K562 (cell line): Measurements from ENCODE around the gene GSTO2. TPM values are rescaled to one million over a fixed set of nuclear protein-coding genes. Genes with fewer than 3 reads are reported as not detected.

Experiments
- ATAC-seq: fragments of 200-7000 bp; cut with Tn5 transposase; 3 replicates; pipeline ENCODE4 v1.9.1; 2020; ENCODE audit warnings: moderate library complexity
- BruUV-seq: library from RNA; stranded (reverse); fragments of 400-500 nt; replicated peaks from 2 replicates; lab custom pipeline; 2021; lab: Mats Ljungman, UMichigan
- CTCF ChIA-PET: fragments of 300-600 bp; formaldehyde crosslinking; extraction: SDS; loops from one replicate; lab custom pipeline; 2021; ENCODE audit warnings: low intra/inter-chr PET ratio; lab: Yijun Ruan, JAX
- POLR2A ChIA-PET: fragments of 300-600, 350-650 bp; sonication (Branson Sonifier 250); formaldehyde crosslinking; extraction: SDS; loops from one replicate; lab custom pipeline; 2021; ENCODE audit warnings: antibody characterized with exemption, inconsistent platforms; lab: Yijun Ruan, JAX
- DNase-seq, 4 experiments: peaks; one replicate each; pipeline versions ENCODE4 v3.0.0 to v3.0.0-alpha.2; 2011 to 2018; ENCODE audit warnings: low spot score in 3 of 4, mixed read lengths in 3 of 4; ENCODE audit errors: extremely low read depth in 1 of 4
- FAIRE-seq: peaks from 2 replicates; lab custom pipeline; 2011; peaks lifted over from hg19 to GRCh38; lab: Jason Lieb, UNC
- H2AFZ ChIP-seq: 2 replicates; pipeline ENCODE4 v1.6.0; 2011; ENCODE audit warnings: low read depth, low read length, control low read depth, inconsistent platforms
- H3K27ac ChIP-seq: fragments of 200-600 bp; 3 replicates; pipeline ENCODE4 v1.8.0; 2011; ENCODE audit warnings: low read depth, mild to moderate bottlenecking, control low read depth, inconsistent platforms, low read length, moderate library complexity, mixed read lengths; ENCODE audit errors: extremely low read depth
- H3K27me3 ChIP-seq, 2 experiments: fragments of 300-600 bp in 1 of 2; 2 replicates in 1 of 2; 3 replicates in 1 of 2; pipeline versions ENCODE4 v1.6.0 to v1.8.0; 2011; ENCODE audit warnings: inconsistent platforms in 2 of 2, low read length in 2 of 2, mild to moderate bottlenecking in 1 of 2, mixed read lengths in 1 of 2, moderate library complexity in 1 of 2; ENCODE audit not compliant: control insufficient read depth in 2 of 2, insufficient read depth in 2 of 2
- H3K36me3 ChIP-seq: fragments of 300-600 bp; 3 replicates; pipeline ENCODE4 v1.8.0; 2011; ENCODE audit warnings: mild to moderate bottlenecking, low read length, inconsistent platforms; ENCODE audit not compliant: control insufficient read depth, insufficient read depth
- H3K4me1 ChIP-seq, 2 experiments: fragments of 200-600 bp in 1 of 2; replicated peaks in 1 of 2; 2 replicates in 1 of 2; 3 replicates in 1 of 2; pipeline versions ENCODE4 v1.5.1 to v1.8.0; 2011; ENCODE audit warnings: inconsistent platforms in 2 of 2, low read length in 2 of 2, mild to moderate bottlenecking in 1 of 2, mixed read lengths in 1 of 2, moderate library complexity in 1 of 2; ENCODE audit not compliant: control insufficient read depth in 2 of 2, insufficient read depth in 2 of 2
- H3K4me2 ChIP-seq: 2 replicates; pipeline ENCODE4 v1.6.1; 2011; ENCODE audit warnings: low read length, control low read depth, inconsistent platforms, mixed read lengths; ENCODE audit not compliant: insufficient read depth
- H3K4me3 ChIP-seq: fragments of 200-600 bp; sonication (generic), shearing (Covaris generic); 2 replicates; pipeline ENCODE4 v1.5.1; 2016; ENCODE audit warnings: control low read depth, inconsistent platforms
- H3K79me2 ChIP-seq: fragments of 200-600 bp; 3 replicates; pipeline ENCODE4 v1.8.0; 2011; ENCODE audit warnings: low read length, inconsistent platforms; ENCODE audit not compliant: control insufficient read depth, insufficient read depth
- H3K9ac ChIP-seq, 2 experiments: 2 replicates each; pipeline versions ENCODE4 v1.6.0 to v1.6.1; 2011; ENCODE audit warnings: low read depth in 2 of 2, low read length in 2 of 2, control low read depth in 1 of 2, inconsistent platforms in 1 of 2, mild to moderate bottlenecking in 1 of 2, mixed read lengths in 1 of 2; ENCODE audit not compliant: insufficient read depth in 1 of 2
- H3K9me1 ChIP-seq: one replicate; pipeline ENCODE4 v1.6.0; 2011; ENCODE audit warnings: inconsistent platforms, mild to moderate bottlenecking, low read length, moderate library complexity; ENCODE audit not compliant: control insufficient read depth, insufficient read depth
- H3K9me3 ChIP-seq: replicated peaks from 2 replicates; pipeline ENCODE4 v1.5.1; 2011; ENCODE audit warnings: low read depth, low read length, inconsistent platforms; ENCODE audit not compliant: control insufficient read depth, insufficient read depth
- H4K20me1 ChIP-seq: replicated peaks from 2 replicates; pipeline ENCODE4 v1.6.1; 2011; ENCODE audit warnings: low read length, inconsistent platforms, mixed read lengths; ENCODE audit not compliant: control insufficient read depth, insufficient read depth
- ATF1 ChIP-seq, 2 experiments: fragments of 450-650 bp in 1 of 2; IDR thresholded peaks; 2 replicates each; pipeline ENCODE4 v1.6.1; 2016; ENCODE audit warnings: missing compliant biosample characterization in 1 of 2, missing genetic modification characterization in 1 of 2
- CREB1 ChIP-seq, 2 experiments: sonication (generic) in 1 of 2; formaldehyde crosslinking in 1 of 2; IDR thresholded peaks; 2 replicates each; pipeline versions ENCODE4 v1.6.1 to v1.8.0; 2012 to 2022; ENCODE audit warnings: inconsistent platforms in 1 of 2, mild to moderate bottlenecking in 1 of 2, missing genetic modification reagents in 1 of 2, moderate library complexity in 1 of 2
- CREM ChIP-seq: IDR thresholded peaks from 2 replicates; pipeline ENCODE4 v1.6.1; 2014; ENCODE audit warnings: antibody characterized with exemption, low read depth
- EP400 ChIP-seq: fragments of 450-650 bp; IDR thresholded peaks from 2 replicates; pipeline ENCODE4 v1.6.1; 2017; ENCODE audit warnings: antibody characterized with exemption, mild to moderate bottlenecking, moderate library complexity
- ETV1 ChIP-seq: fragments of 450-650 bp; conservative IDR thresholded peaks from 2 replicates; pipeline ENCODE4 v1.6.1; 2016; ENCODE audit warnings: missing genetic modification characterization, control low read depth, low read depth, missing compliant biosample characterization
- FOXA1 ChIP-seq: fragments of 450-650 bp; IDR thresholded peaks from 2 replicates; pipeline ENCODE4 v1.6.1; 2016; ENCODE audit warnings: mild to moderate bottlenecking, borderline replicate concordance
- HIVEP1 ChIP-seq: fragments of 250-450 bp; sonication (Bioruptor Pico); IDR thresholded peaks from 2 replicates; pipeline ENCODE4 v1.4.0; 2020; ENCODE audit warnings: mild to moderate bottlenecking
- MAFF ChIP-seq: IDR thresholded peaks from 2 replicates; pipeline ENCODE4 v1.6.1; 2012; ENCODE audit warnings: low read length, improper control_type of control experiment
- PHF8 ChIP-seq: fragments of 200-600 bp; sonication (generic); IDR thresholded peaks from 2 replicates; pipeline ENCODE4 v1.6.1; 2012; ENCODE audit warnings: mixed run types, mild to moderate bottlenecking, inconsistent platforms, low read length, moderate library complexity, borderline replicate concordance
- POLR3A ChIP-seq: IDR thresholded peaks from 2 replicates; pipeline ENCODE4 v1.6.1; 2011; ENCODE audit warnings: borderline replicate concordance, mild to moderate bottlenecking, moderate library complexity; ENCODE audit not compliant: insufficient read length, insufficient read depth; ENCODE audit errors: extremely low read depth
- RAD51 ChIP-seq: fragments of 450-650 bp; IDR thresholded peaks from 2 replicates; pipeline ENCODE4 v1.7.1; 2016; ENCODE audit warnings: low read depth, mild to moderate bottlenecking, borderline replicate concordance
- RERE ChIP-seq: sonication (generic); formaldehyde crosslinking; IDR thresholded peaks from 2 replicates; pipeline ENCODE4 v1.8.0; 2023; ENCODE audit warnings: missing genetic modification reagents, mild to moderate bottlenecking, borderline replicate concordance
- SIX5 ChIP-seq, 2 experiments: IDR thresholded peaks; 2 replicates each; pipeline ENCODE4 v1.6.1; 2011; ENCODE audit warnings: low read length in 2 of 2, borderline replicate concordance in 1 of 2, low read depth in 1 of 2, mild to moderate bottlenecking in 1 of 2, moderate library complexity in 1 of 2; ENCODE audit not compliant: insufficient read depth in 1 of 2
- ZBTB7A ChIP-seq: IDR thresholded peaks from 2 replicates; pipeline ENCODE4 v1.6.1; 2011; ENCODE audit warnings: low read depth, mild to moderate bottlenecking, low read length, moderate library complexity, borderline replicate concordance; ENCODE audit not compliant: control insufficient read depth
- ZNF766 ChIP-seq: fragments of 200-800 bp; sonication (Bioruptor generic); conservative IDR thresholded peaks from 2 replicates; pipeline ENCODE4 v1.6.1; 2016; ENCODE audit warnings: missing genetic modification characterization, missing compliant biosample characterization
- WGBS: fragments of 100-300 bp; shearing (Covaris generic); methylation state at CpG from one replicate; pipeline ENCODE4 v1.1.6; 2016; ENCODE audit warnings: low coverage, mixed read lengths; ENCODE audit not compliant: insufficient coverage; ENCODE audit errors: missing lambda C conversion rate; 5-methylcytosine and 5-hydroxymethylcytosine counted together
- in situ Hi-C: fragments of 300-500 bp; cut with MboI; formaldehyde crosslinking; loops from 4 replicates; pipeline ENCODE4 v1.15.0; 2018; ENCODE audit warnings: inconsistent platforms, mixed read lengths
- intact Hi-C: fragments of 100-400 bp; cut with micrococcal nuclease; formaldehyde crosslinking; loops from 2 replicates; pipeline ENCODE4 v1.14.2; 2022
- polyA plus RNA-seq, 8 experiments: library from polyadenylated mRNA; depleted of rRNA in 4 of 8; stranded (reverse) in 5 of 8; unstranded in 3 of 8; fragments of >200 nt; fragmentation: Nextera tagmentation in 2 of 8; fragmentation: Illumina TruSeq in 1 of 8; extraction: Ambion mirVana in 2 of 8; extraction: Trizol in 1 of 8; gene quantifications; 2 replicates each; pipeline versions ENCODE4 v1.2.1 to v1.2.3, GENCODE V29; 2011 to 2014; ENCODE audit warnings: inconsistent platforms in 1 of 8, missing spikeins in 1 of 8
- total RNA-seq, 7 experiments: library from RNA; depleted of rRNA in 6 of 7; stranded (reverse); fragments of >200 nt in 6 of 7; fragmentation: Illumina TruSeq in 2 of 7; extraction: Trizol in 2 of 7; gene quantifications; 2 replicates each; pipeline versions ENCODE4 v1.2.1 to v1.2.3, GENCODE V29; 2011 to 2021; ENCODE audit warnings: low replicate concordance in 1 of 7

Gene GSTO2
- total and polyA plus RNA-seq, 9 of the 15 experiments (the other 6 are each of a cell fraction or from before 2014, with no cell fraction given) = 0.18 to 1.8 (median 0.90) TPM

- intact Hi-C loops = no loop called here
- H3K27me3 ChIP-seq = no peaks in the 10 kb centered on the region
- no peaks in the 10 kb centered on the region for H3K9me3 ChIP-seq
- H3K4me2 ChIP-seq = peak overlapping the region; percentile 91
- peaks cover 59 to 76% of the 10 kb centered on the region in 2 experiments for H3K4me1 ChIP-seq
- ATAC-seq (peak; percentile 36), FAIRE-seq (peak; percentile 60), DNase-seq (peak; percentile 49 to 65 (median 54))
- ChIA-PET CTCF (no interaction called here), POLR2A (interaction anchor here (2.4 kb wide), 1 partner anchor 18 kb away, joined by 9 read pairs; no protein-coding TSS in a partner anchor)
- peaks cover 72% of the 10 kb centered on the region for H3K36me3 ChIP-seq
- H4K20me1 ChIP-seq = peaks cover 56% of the 10 kb centered on the region
- no peak overlapping the region for H2AFZ ChIP-seq
- no peaks in the 10 kb centered on the region for H3K9me1 ChIP-seq
- H3K27ac ChIP-seq = peak overlapping the region; percentile 69
- peaks cover 100% of the 10 kb centered on the region for H3K79me2 ChIP-seq
- in situ Hi-C loops = no loop called here
- H3K9ac ChIP-seq = peak overlapping the region; percentile 43 to 67; a peak in 3 of 4 replicates
- BruUV-seq = no TSS peak
- no peak overlapping the region; the same call in 1 of the 2 replicates for H3K4me3 ChIP-seq
- 19% methylated on average over 8 of the region's 13 CpGs for WGBS
- TF ChIP-seq ATF1 (CRISPR knock-in tag; IDR thresholded peaks at IDR 0.05) = no peak
- TF ChIP-seq ATF1 (tag; IDR thresholded peaks at IDR 0.05) = peak; percentile 87
- TF ChIP-seq CREM = peak; percentile 89
- no peak for TF ChIP-seq SIX5 (IDR thresholded peaks at IDR 0.05; ENCODE audit: borderline replicate concordance in 1 of 2, insufficient read depth in 1 of 2, low read depth in 1 of 2, low read length in 2 of 2)
- TF ChIP-seq PHF8 = no peak
- TF ChIP-seq ETV1 (tag) = 0 out of 2 replicates have a peak, but pooled peaks have one; percentile 22
- TF ChIP-seq MAFF = no peak
- no peak for TF ChIP-seq RAD51
- peak; percentile 91 for TF ChIP-seq CREB1 (IDR thresholded peaks at IDR 0.05)
- TF ChIP-seq CREB1 (CRISPR knock-in tag; IDR thresholded peaks at IDR 0.05) = peak; percentile 48; the same call in 1 of the 2 replicates
- TF ChIP-seq FOXA1 = no peak
- no peak for TF ChIP-seq ZNF766 (CRISPR knock-in tag)
- TF ChIP-seq HIVEP1 (CRISPR knock-in tag) = no peak
- TF ChIP-seq POLR3A = no peak
- TF ChIP-seq EP400 = 0 out of 2 replicates have a peak, but pooled peaks have one; percentile 1
- no peak for TF ChIP-seq RERE
- 0 out of 2 replicates have a peak, but pooled peaks have one; percentile 34 for TF ChIP-seq ZBTB7A
Observed at GRCh38 chr10:104333032-104333727, 64.2 kb downstream of the GSTO2 start.
